Fibroblast of the aortic adventitia (primary cell): ENCODE results near the gene TOM1L2. TPM values are rescaled to one million over a fixed set of nuclear protein-coding genes. Genes with fewer than 3 reads are reported as not detected.

Experiments used
- DNase-seq: peaks from one replicate; pipeline ENCODE4 v3.0.0-alpha.2; 2010; ENCODE audit warnings: low read depth
- H3K4me3 ChIP-seq: 2 replicates; pipeline ENCODE4 v1.5.1; 2011; ENCODE audit warnings: low read depth, mild to moderate bottlenecking, control low read depth, low read length, moderate library complexity
- CTCF ChIP-seq: IDR thresholded peaks from 2 replicates; pipeline ENCODE4 v1.5.1; 2011; ENCODE audit warnings: mild to moderate bottlenecking, low read length, control low read depth, inconsistent platforms; ENCODE audit not compliant: insufficient read depth
- total RNA-seq: library from RNA; depleted of rRNA; stranded (reverse); fragments of >200 nt; gene quantifications from 2 replicates; pipeline ENCODE4 v1.2.3, GENCODE V29; 2012; ENCODE audit warnings: low replicate concordance

Gene TOM1L2
- total RNA-seq, 1 donor, result 40.3 TPM

GRCh38 chr17:17911001-17911613, 61.1 kb downstream of the TOM1L2 start:
- no peak for TF ChIP-seq CTCF
- H3K4me3 ChIP-seq, result no peak overlapping the region
- DNase-seq, result no peak

- H3K4me3 ChIP-seq, result no peak overlapping the region
- DNase-seq, result no peak
- TF ChIP-seq CTCF, result no peak
Measured at GRCh38 chr17:17910060-17910459, 62.1 kb downstream of the TOM1L2 start.

GRCh38 chr17:17909078-17909477, 63.1 kb downstream of the TOM1L2 start:
- no peak overlapping the region for H3K4me3 ChIP-seq
- DNase-seq, result no peak
- TF ChIP-seq CTCF, result no peak

- H3K4me3 ChIP-seq, result no peak overlapping the region
- no peak for TF ChIP-seq CTCF
- no peak for DNase-seq
Measured at GRCh38 chr17:17907469-17907868, 64.7 kb downstream of the TOM1L2 start.

- no peak overlapping the region for H3K4me3 ChIP-seq
- DNase-seq, result no peak
- TF ChIP-seq CTCF, result no peak
Measured at GRCh38 chr17:17906418-17907215, 65.6 kb downstream of the TOM1L2 start.

GRCh38 chr17:17905036-17905320, 67.2 kb downstream of the TOM1L2 start:
- no peak for TF ChIP-seq CTCF
- no peak overlapping the region for H3K4me3 ChIP-seq
- no peak for DNase-seq
